K562 (cell line): Measurements from ENCODE around the gene SPNS2. TPM values are rescaled to one million over a fixed set of nuclear protein-coding genes. Genes with fewer than 3 reads are reported as not detected.

Source experiments
- ATAC-seq: fragments of 200-7000 bp; cut with Tn5 transposase; 3 replicates; pipeline ENCODE4 v1.9.1; 2020; ENCODE audit warnings: moderate library complexity
- BruUV-seq: library from RNA; stranded (reverse); fragments of 400-500 nt; replicated peaks from 2 replicates; lab custom pipeline; 2021; lab: Mats Ljungman, UMichigan
- CTCF ChIA-PET: fragments of 300-600 bp; formaldehyde crosslinking; extraction: SDS; loops from one replicate; lab custom pipeline; 2021; ENCODE audit warnings: low intra/inter-chr PET ratio; lab: Yijun Ruan, JAX
- POLR2A ChIA-PET: fragments of 300-600, 350-650 bp; sonication (Branson Sonifier 250); formaldehyde crosslinking; extraction: SDS; loops from one replicate; lab custom pipeline; 2021; ENCODE audit warnings: antibody characterized with exemption, inconsistent platforms; lab: Yijun Ruan, JAX
- DNase-seq, 4 experiments: peaks; one replicate each; pipeline versions ENCODE4 v3.0.0 to v3.0.0-alpha.2; 2011 to 2018; ENCODE audit warnings: low spot score in 3 of 4, mixed read lengths in 3 of 4; ENCODE audit errors: extremely low read depth in 1 of 4
- FAIRE-seq: peaks from 2 replicates; lab custom pipeline; 2011; peaks lifted over from hg19 to GRCh38; lab: Jason Lieb, UNC
- H2AFZ ChIP-seq: 2 replicates; pipeline ENCODE4 v1.6.0; 2011; ENCODE audit warnings: low read depth, low read length, control low read depth, inconsistent platforms
- H3K27ac ChIP-seq: fragments of 200-600 bp; 3 replicates; pipeline ENCODE4 v1.8.0; 2011; ENCODE audit warnings: low read depth, mild to moderate bottlenecking, control low read depth, inconsistent platforms, low read length, moderate library complexity, mixed read lengths; ENCODE audit errors: extremely low read depth
- H3K27me3 ChIP-seq, 2 experiments: fragments of 300-600 bp in 1 of 2; 2 replicates in 1 of 2; 3 replicates in 1 of 2; pipeline versions ENCODE4 v1.6.0 to v1.8.0; 2011; ENCODE audit warnings: inconsistent platforms in 2 of 2, low read length in 2 of 2, mild to moderate bottlenecking in 1 of 2, mixed read lengths in 1 of 2, moderate library complexity in 1 of 2; ENCODE audit not compliant: control insufficient read depth in 2 of 2, insufficient read depth in 2 of 2
- H3K36me3 ChIP-seq: fragments of 300-600 bp; 3 replicates; pipeline ENCODE4 v1.8.0; 2011; ENCODE audit warnings: mild to moderate bottlenecking, low read length, inconsistent platforms; ENCODE audit not compliant: control insufficient read depth, insufficient read depth
- H3K4me1 ChIP-seq, 2 experiments: fragments of 200-600 bp in 1 of 2; replicated peaks in 1 of 2; 2 replicates in 1 of 2; 3 replicates in 1 of 2; pipeline versions ENCODE4 v1.5.1 to v1.8.0; 2011; ENCODE audit warnings: inconsistent platforms in 2 of 2, low read length in 2 of 2, mild to moderate bottlenecking in 1 of 2, mixed read lengths in 1 of 2, moderate library complexity in 1 of 2; ENCODE audit not compliant: control insufficient read depth in 2 of 2, insufficient read depth in 2 of 2
- H3K4me2 ChIP-seq: 2 replicates; pipeline ENCODE4 v1.6.1; 2011; ENCODE audit warnings: low read length, control low read depth, inconsistent platforms, mixed read lengths; ENCODE audit not compliant: insufficient read depth
- H3K4me3 ChIP-seq: fragments of 200-600 bp; sonication (generic), shearing (Covaris generic); 2 replicates; pipeline ENCODE4 v1.5.1; 2016; ENCODE audit warnings: control low read depth, inconsistent platforms
- H3K79me2 ChIP-seq: fragments of 200-600 bp; 3 replicates; pipeline ENCODE4 v1.8.0; 2011; ENCODE audit warnings: low read length, inconsistent platforms; ENCODE audit not compliant: control insufficient read depth, insufficient read depth
- H3K9ac ChIP-seq, 2 experiments: 2 replicates each; pipeline versions ENCODE4 v1.6.0 to v1.6.1; 2011; ENCODE audit warnings: low read depth in 2 of 2, low read length in 2 of 2, control low read depth in 1 of 2, inconsistent platforms in 1 of 2, mild to moderate bottlenecking in 1 of 2, mixed read lengths in 1 of 2; ENCODE audit not compliant: insufficient read depth in 1 of 2
- H3K9me1 ChIP-seq: one replicate; pipeline ENCODE4 v1.6.0; 2011; ENCODE audit warnings: inconsistent platforms, mild to moderate bottlenecking, low read length, moderate library complexity; ENCODE audit not compliant: control insufficient read depth, insufficient read depth
- H3K9me3 ChIP-seq: replicated peaks from 2 replicates; pipeline ENCODE4 v1.5.1; 2011; ENCODE audit warnings: low read depth, low read length, inconsistent platforms; ENCODE audit not compliant: control insufficient read depth, insufficient read depth
- H4K20me1 ChIP-seq: replicated peaks from 2 replicates; pipeline ENCODE4 v1.6.1; 2011; ENCODE audit warnings: low read length, inconsistent platforms, mixed read lengths; ENCODE audit not compliant: control insufficient read depth, insufficient read depth
- FOS ChIP-seq: IDR thresholded peaks from 3 replicates; pipeline ENCODE4 v1.6.1; 2011; ENCODE audit not compliant: insufficient read length; ENCODE audit errors: extremely low read depth
- FOXJ2 ChIP-seq: fragments of 200-800 bp; sonication (Bioruptor generic); IDR thresholded peaks from 2 replicates; pipeline ENCODE4 v1.6.1; 2016; ENCODE audit warnings: missing genetic modification characterization, missing compliant biosample characterization
- FOXM1 ChIP-seq, 2 experiments: fragments of 450-650 bp in 1 of 2; sonication (generic) in 1 of 2; formaldehyde crosslinking in 1 of 2; IDR thresholded peaks; 2 replicates each; pipeline versions ENCODE4 v1.6.1 to v1.9.0; 2017 to 2022; ENCODE audit warnings: low read depth in 2 of 2, mild to moderate bottlenecking in 2 of 2, missing genetic modification reagents in 1 of 2, moderate library complexity in 1 of 2
- FUS ChIP-seq: fragments of 200-400 bp; formaldehyde crosslinking; optimal IDR thresholded peaks from 2 replicates; pipeline ENCODE3; 2017; ENCODE audit warnings: low read depth, low read length
- GABPA ChIP-seq: fragments of 200-800 bp; sonication (Bioruptor generic); conservative IDR thresholded peaks from 2 replicates; pipeline ENCODE4 v1.6.1; 2016; ENCODE audit warnings: low read depth, missing genetic modification characterization, missing compliant biosample characterization
- MEIS2 ChIP-seq: fragments of 450-650 bp; IDR thresholded peaks from 2 replicates; pipeline ENCODE4 v1.6.1; 2014; ENCODE audit warnings: mild to moderate bottlenecking; ENCODE audit not compliant: partially characterized antibody
- RUNX1 ChIP-seq: sonication (generic); IDR thresholded peaks from 2 replicates; pipeline ENCODE4 v1.6.1; 2016; ENCODE audit warnings: antibody characterized with exemption, low read depth
- SMC3 ChIP-seq: conservative IDR thresholded peaks from 2 replicates; pipeline ENCODE4 v1.6.1; 2011; ENCODE audit warnings: low read depth, low read length, improper control_type of control experiment; ENCODE audit not compliant: insufficient read depth
- SNAPC5 ChIP-seq: fragments of 250-450 bp; sonication (Bioruptor Pico); IDR thresholded peaks from 2 replicates; pipeline ENCODE4 v1.8.0; 2021; ENCODE audit warnings: moderate library complexity, mild to moderate bottlenecking, inconsistent platforms
- TAL1 ChIP-seq: fragments of 450-650 bp; IDR thresholded peaks from 2 replicates; pipeline ENCODE4 v1.6.1; 2016; ENCODE audit warnings: mild to moderate bottlenecking
- ZC3H8 ChIP-seq: fragments of 450-650 bp; IDR thresholded peaks from 2 replicates; pipeline ENCODE4 v1.6.1; 2017
- ZKSCAN8 ChIP-seq: fragments of 200-800 bp; sonication (Bioruptor generic); IDR thresholded peaks from 2 replicates; pipeline ENCODE4 v1.6.1; 2016; ENCODE audit warnings: missing genetic modification characterization, missing compliant biosample characterization
- ZNF3 ChIP-seq: fragments of 250-450 bp; sonication (Bioruptor Pico); IDR thresholded peaks from 2 replicates; pipeline ENCODE4 v1.5.0; 2021; ENCODE audit warnings: mild to moderate bottlenecking, moderate library complexity
- ZNF655 ChIP-seq: fragments of 250-450 bp; sonication (Bioruptor Pico); IDR thresholded peaks from 2 replicates; pipeline ENCODE4 v1.5.0; 2021
- WGBS: fragments of 100-300 bp; shearing (Covaris generic); methylation state at CpG from one replicate; pipeline ENCODE4 v1.1.6; 2016; ENCODE audit warnings: low coverage, mixed read lengths; ENCODE audit not compliant: insufficient coverage; ENCODE audit errors: missing lambda C conversion rate; 5-methylcytosine and 5-hydroxymethylcytosine counted together
- in situ Hi-C: fragments of 300-500 bp; cut with MboI; formaldehyde crosslinking; loops from 4 replicates; pipeline ENCODE4 v1.15.0; 2018; ENCODE audit warnings: inconsistent platforms, mixed read lengths
- intact Hi-C: fragments of 100-400 bp; cut with micrococcal nuclease; formaldehyde crosslinking; loops from 2 replicates; pipeline ENCODE4 v1.14.2; 2022
- polyA plus RNA-seq, 8 experiments: library from polyadenylated mRNA; depleted of rRNA in 4 of 8; stranded (reverse) in 5 of 8; unstranded in 3 of 8; fragments of >200 nt; fragmentation: Nextera tagmentation in 2 of 8; fragmentation: Illumina TruSeq in 1 of 8; extraction: Ambion mirVana in 2 of 8; extraction: Trizol in 1 of 8; gene quantifications; 2 replicates each; pipeline versions ENCODE4 v1.2.1 to v1.2.3, GENCODE V29; 2011 to 2014; ENCODE audit warnings: inconsistent platforms in 1 of 8, missing spikeins in 1 of 8
- total RNA-seq, 7 experiments: library from RNA; depleted of rRNA in 6 of 7; stranded (reverse); fragments of >200 nt in 6 of 7; fragmentation: Illumina TruSeq in 2 of 7; extraction: Trizol in 2 of 7; gene quantifications; 2 replicates each; pipeline versions ENCODE4 v1.2.1 to v1.2.3, GENCODE V29; 2011 to 2021; ENCODE audit warnings: low replicate concordance in 1 of 7

Gene SPNS2
- total and polyA plus RNA-seq, 9 of the 15 experiments (the other 6 are each of a cell fraction or from before 2014, with no cell fraction given), result 0.06 TPM; not detected in 8

- no peak for TF ChIP-seq MEIS2
- TF ChIP-seq SMC3, result no peak
- TF ChIP-seq, all 486 proteins: peak for 0
Measured at GRCh38 chr17:4504188-4504587, 5.5 kb downstream of the SPNS2 start (continued).

- POLR2A ChIA-PET, result interaction anchor here (0.7 to 0.8 kb wide), 2 partner anchors 18 to 20 kb away, joined by 3 to 5 read pairs; no protein-coding TSS in a partner anchor
- Histone ChIP-seq H3K4me1 (peaks cover 5 to 18% of the 10 kb centered on the region in 2 experiments; a peak in 4 of 5 replicates), H3K4me2 (no peak overlapping the region), H3K9ac (no peak overlapping the region), H2AFZ (no peak overlapping the region), H3K27me3 (peaks cover 0 to 67% of the 10 kb centered on the region in 2 experiments; a peak in 2 of 5 replicates), H3K36me3 (no peaks in the 10 kb centered on the region), H3K4me3 (no peak overlapping the region), H3K9me1 (no peaks in the 10 kb centered on the region), H4K20me1 (peaks cover 7% of the 10 kb centered on the region; the same call in 1 of the 2 replicates), H3K9me3 (no peaks in the 10 kb centered on the region), H3K79me2 (no peaks in the 10 kb centered on the region), H3K27ac (no peak overlapping the region)
- ATAC-seq (no peak), FAIRE-seq (no peak), DNase-seq (no peak)
- whole genome bisulfite sequencing, result 50% methylated on average over 5 of the region's 5 CpGs
- in situ Hi-C loops, result no loop called here
- CTCF ChIA-PET, result no interaction called here
- BruUV-seq, result no TSS peak
- intact Hi-C loops, result no loop called here
- no peak for TF ChIP-seq ZKSCAN8 (CRISPR knock-in tag)
- no peak for TF ChIP-seq SNAPC5 (CRISPR knock-in tag)
- TF ChIP-seq FOXJ2, result no peak
- TF ChIP-seq ZC3H8, result no peak
- TF ChIP-seq ZNF655 (CRISPR knock-in tag), result no peak
- TF ChIP-seq TAL1, result no peak
- no peak for TF ChIP-seq FOXM1 (IDR thresholded peaks at IDR 0.05; ENCODE audit: low read depth)
- TF ChIP-seq FOXM1 (CRISPR knock-in tag; IDR thresholded peaks at IDR 0.05; ENCODE audit: low read depth), result no peak
- TF ChIP-seq FOS, result no peak
- no peak for TF ChIP-seq ZNF3 (CRISPR knock-in tag)
- no peak for TF ChIP-seq GABPA (tag)
- TF ChIP-seq RUNX1, result no peak
- TF ChIP-seq FUS, result no peak
Measured at GRCh38 chr17:4505187-4505586, 6.5 kb downstream of the SPNS2 start.
